Loucy (cell line): ENCODE results near the gene TRPM3.

ENCODE experiments used
- EZH2phosphoT487 ChIP-seq: fragments of 200-600 bp; IDR thresholded peaks from 2 replicates; pipeline ENCODE4 v1.6.1; 2018; ENCODE audit warnings: antibody characterized with exemption, mild to moderate bottlenecking, moderate library complexity, borderline replicate concordance
- TF ChIP-seq, protein P1 (sequence below): fragments of 200-600 bp; sonication (generic); conservative IDR thresholded peaks from 2 replicates; pipeline ENCODE4 v1.5.1; 2014; ENCODE audit warnings: mild to moderate bottlenecking, antibody characterized with exemption, low read length

DNA sequence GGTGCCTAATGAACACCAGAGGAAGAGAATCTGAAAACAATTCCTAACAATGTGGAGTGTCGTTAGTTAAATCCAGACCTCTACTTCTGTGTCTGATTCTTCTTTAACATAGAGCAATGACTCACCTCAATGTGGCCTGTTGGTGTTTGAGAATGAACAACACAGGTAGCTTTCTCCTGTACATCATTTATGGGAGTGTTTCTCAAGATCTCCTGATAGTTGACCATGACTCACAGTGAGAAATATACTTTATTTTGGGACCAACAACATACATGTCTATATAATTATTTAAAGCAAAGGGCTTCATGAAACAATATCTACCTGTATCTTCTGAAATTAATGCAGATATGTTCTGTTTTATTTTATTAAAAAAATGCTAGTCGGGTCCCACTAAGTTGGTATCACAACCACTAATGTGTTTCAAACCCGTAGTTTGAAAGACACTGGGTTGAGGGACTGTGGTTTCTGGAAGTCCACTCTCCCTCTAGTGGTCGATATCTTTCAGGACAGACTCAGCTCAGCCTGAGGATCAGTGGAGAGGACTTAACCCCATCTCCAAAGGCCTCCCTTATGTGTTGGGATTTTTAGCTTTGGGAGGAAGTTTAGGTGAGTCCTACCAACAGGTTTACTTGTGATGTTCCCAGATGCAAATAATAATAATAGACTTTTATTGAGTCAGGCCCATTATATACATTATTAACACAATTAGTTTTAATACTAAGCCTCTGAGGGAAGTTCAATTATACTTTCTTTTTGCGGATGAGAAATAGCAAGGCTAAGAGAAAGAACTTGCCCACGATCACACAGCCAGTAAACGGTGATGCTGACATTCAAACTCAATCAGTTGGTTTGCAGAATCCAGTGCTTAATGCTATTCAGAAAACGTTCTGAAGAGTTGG lies 636.9 kb downstream of the TRPM3 start:
- TF ChIP-seq, protein P1, sequence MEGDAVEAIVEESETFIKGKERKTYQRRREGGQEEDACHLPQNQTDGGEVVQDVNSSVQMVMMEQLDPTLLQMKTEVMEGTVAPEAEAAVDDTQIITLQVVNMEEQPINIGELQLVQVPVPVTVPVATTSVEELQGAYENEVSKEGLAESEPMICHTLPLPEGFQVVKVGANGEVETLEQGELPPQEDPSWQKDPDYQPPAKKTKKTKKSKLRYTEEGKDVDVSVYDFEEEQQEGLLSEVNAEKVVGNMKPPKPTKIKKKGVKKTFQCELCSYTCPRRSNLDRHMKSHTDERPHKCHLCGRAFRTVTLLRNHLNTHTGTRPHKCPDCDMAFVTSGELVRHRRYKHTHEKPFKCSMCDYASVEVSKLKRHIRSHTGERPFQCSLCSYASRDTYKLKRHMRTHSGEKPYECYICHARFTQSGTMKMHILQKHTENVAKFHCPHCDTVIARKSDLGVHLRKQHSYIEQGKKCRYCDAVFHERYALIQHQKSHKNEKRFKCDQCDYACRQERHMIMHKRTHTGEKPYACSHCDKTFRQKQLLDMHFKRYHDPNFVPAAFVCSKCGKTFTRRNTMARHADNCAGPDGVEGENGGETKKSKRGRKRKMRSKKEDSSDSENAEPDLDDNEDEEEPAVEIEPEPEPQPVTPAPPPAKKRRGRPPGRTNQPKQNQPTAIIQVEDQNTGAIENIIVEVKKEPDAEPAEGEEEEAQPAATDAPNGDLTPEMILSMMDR = peak; percentile 76
- no peak for TF ChIP-seq EZH2phosphoT487
